Stimulated activated CD4-positive, alpha-beta T cell treated with anti-CD3 and anti-CD28 coated beads, Interleukin-15, amount 100 ng/mL, for 48 hours (primary cell): Measurements from ENCODE around the gene MICAL3.
"Not testable (repeated sequence)": the region's sequence is repeated elsewhere in the genome, so short reads cannot be mapped to it uniquely, and the experiment has no call there.

ENCODE experiments used
- DNase-seq, 2 donors: peaks; one replicate each; pipeline ENCODE4 v3.0.0-alpha.2; 2020; ENCODE audit warnings: low read depth in 2 of 2

Gene MICAL3

GRCh38 chr22:17997456-17997855, 26.9 kb downstream of the MICAL3 start:
- DNase-seq: no peak

GRCh38 chr22:17995256-17995655, 29.1 kb downstream of the MICAL3 start:
- DNase-seq: not testable (repeated sequence)

GRCh38 chr22:17994424-17995108, 29.8 kb downstream of the MICAL3 start:
- DNase-seq: no peak

GRCh38 chr22:17992976-17993375, 31.4 kb downstream of the MICAL3 start:
- not testable (repeated sequence) for DNase-seq

GRCh38 chr22:17991992-17992391, 32.4 kb downstream of the MICAL3 start:
- not testable (repeated sequence) for DNase-seq

GRCh38 chr22:17990942-17991341, 33.4 kb downstream of the MICAL3 start:
- no peak for DNase-seq

GRCh38 chr22:17990147-17990546, 34.2 kb downstream of the MICAL3 start:
- DNase-seq: no peak

GRCh38 chr22:17988800-17989513, 35.4 kb downstream of the MICAL3 start:
- DNase-seq: no peak

GRCh38 chr22:17985606-17986005, 38.8 kb downstream of the MICAL3 start:
- DNase-seq: no peak

GRCh38 chr22:17985071-17985470, 39.3 kb downstream of the MICAL3 start:
- DNase-seq: not testable (repeated sequence)

- DNase-seq: no peak
These were observed 40.2 kb downstream of the MICAL3 start for GRCh38 chr22:17984114-17984513.

- no peak for DNase-seq
These were observed 41.7 kb downstream of the MICAL3 start for GRCh38 chr22:17982572-17983141.

- no peak for DNase-seq
These were observed 42.9 kb downstream of the MICAL3 start for GRCh38 chr22:17981497-17981896.

- DNase-seq: peak in 1 of 2 donors; percentile 30
These were observed 43.7 kb downstream of the MICAL3 start for GRCh38 chr22:17980638-17981051.

GRCh38 chr22:17980015-17980590, 44.3 kb downstream of the MICAL3 start:
- no peak for DNase-seq

- no peak for DNase-seq
These were observed 46.3 kb downstream of the MICAL3 start for GRCh38 chr22:17978027-17978426.

GRCh38 chr22:17977371-17977770, 47.0 kb downstream of the MICAL3 start:
- no peak for DNase-seq

GRCh38 chr22:17976121-17976520, 48.2 kb downstream of the MICAL3 start:
- DNase-seq: no peak

- DNase-seq: peak; percentile 25
These were observed 49.5 kb downstream of the MICAL3 start for GRCh38 chr22:17974703-17975372.

- no peak for DNase-seq
These were observed 50.3 kb downstream of the MICAL3 start for GRCh38 chr22:17974087-17974486.

- DNase-seq: no peak
These were observed 51.1 kb downstream of the MICAL3 start for GRCh38 chr22:17973217-17973616.
